B cell (primary cell): ENCODE measurements around the gene OTOGL.

ENCODE experiments used
- EZH2 ChIP-seq: IDR thresholded peaks from 2 replicates; pipeline ENCODE4 v1.6.1; 2012; ENCODE audit warnings: borderline replicate concordance, low read depth, mild to moderate bottlenecking, moderate library complexity, low read length; ENCODE audit not compliant: insufficient read depth, poor library complexity, severe bottlenecking
- TF ChIP-seq, protein P1 (sequence below): fragments of 200-600 bp; IDR thresholded peaks from one replicate; pipeline ENCODE4 v1.8.0; 2022; ENCODE audit warnings: antibody characterized with exemption, mild to moderate bottlenecking

DNA sequence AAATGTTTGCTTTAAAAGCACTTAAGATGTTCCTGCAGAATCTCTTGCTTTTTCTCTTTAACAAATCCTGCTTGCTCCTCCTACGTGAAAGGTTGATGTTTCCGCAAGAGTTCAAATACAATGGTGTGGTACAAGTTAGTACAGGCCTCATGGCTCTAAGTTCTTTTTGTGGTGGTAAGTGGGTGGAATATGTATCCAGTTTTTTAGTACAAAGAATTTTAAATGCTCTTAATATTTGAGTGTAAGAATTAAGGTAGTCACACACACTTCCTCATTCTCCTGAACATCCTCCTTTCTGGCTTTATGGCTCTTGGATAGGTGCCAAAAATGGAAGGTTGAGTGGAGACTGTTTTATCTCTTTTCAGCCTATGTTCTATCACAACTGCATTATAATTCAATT, 1.8 kb downstream of the OTOGL start:
- TF ChIP-seq, protein P1, sequence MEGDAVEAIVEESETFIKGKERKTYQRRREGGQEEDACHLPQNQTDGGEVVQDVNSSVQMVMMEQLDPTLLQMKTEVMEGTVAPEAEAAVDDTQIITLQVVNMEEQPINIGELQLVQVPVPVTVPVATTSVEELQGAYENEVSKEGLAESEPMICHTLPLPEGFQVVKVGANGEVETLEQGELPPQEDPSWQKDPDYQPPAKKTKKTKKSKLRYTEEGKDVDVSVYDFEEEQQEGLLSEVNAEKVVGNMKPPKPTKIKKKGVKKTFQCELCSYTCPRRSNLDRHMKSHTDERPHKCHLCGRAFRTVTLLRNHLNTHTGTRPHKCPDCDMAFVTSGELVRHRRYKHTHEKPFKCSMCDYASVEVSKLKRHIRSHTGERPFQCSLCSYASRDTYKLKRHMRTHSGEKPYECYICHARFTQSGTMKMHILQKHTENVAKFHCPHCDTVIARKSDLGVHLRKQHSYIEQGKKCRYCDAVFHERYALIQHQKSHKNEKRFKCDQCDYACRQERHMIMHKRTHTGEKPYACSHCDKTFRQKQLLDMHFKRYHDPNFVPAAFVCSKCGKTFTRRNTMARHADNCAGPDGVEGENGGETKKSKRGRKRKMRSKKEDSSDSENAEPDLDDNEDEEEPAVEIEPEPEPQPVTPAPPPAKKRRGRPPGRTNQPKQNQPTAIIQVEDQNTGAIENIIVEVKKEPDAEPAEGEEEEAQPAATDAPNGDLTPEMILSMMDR, result no peak
- TF ChIP-seq EZH2, result no peak
